UCSD-AML1 (cell line): ENCODE results near the gene GAGE10.
"Not testable (repeated sequence)": the region's sequence is repeated elsewhere in the genome, so short reads cannot be mapped to it uniquely, and the experiment has no call there.

ENCODE experiments used
- DNase-seq: peaks from one replicate; lab custom pipeline; 2025; ENCODE audit not compliant: unreplicated experiment; lab: John Stamatoyannopoulos, UW

Gene GAGE10

GRCh38 chrX:49321737-49322136 lies 18.3 kb downstream of the GAGE10 start, which contains the start of gene GAGE12J:
Gene GAGE12J, plus strand, starts transcription at chrX:49322037. Its CDS starts 1,157 bp downstream, at chrX:49323194.
- not testable (repeated sequence) for DNase-seq

- not testable (repeated sequence) for DNase-seq
Measured at GRCh38 chrX:49322266-49322665, 18.8 kb downstream of the GAGE10 start.

GRCh38 chrX:49323735-49324134 lies 20.3 kb downstream of the GAGE10 start:
- not testable (repeated sequence) for DNase-seq

- not testable (repeated sequence) for DNase-seq
Measured at GRCh38 chrX:49330421-49330820, 27.0 kb downstream of the GAGE10 start.

GRCh38 chrX:49331282-49331681 lies 27.8 kb downstream of the GAGE10 start, which contains the start of gene GAGE13:
Gene GAGE13, plus strand, starts transcription at chrX:49331582. Its CDS starts 1,156 bp downstream, at chrX:49332738.
- not testable (repeated sequence) for DNase-seq

GRCh38 chrX:49331841-49332240 lies 28.4 kb downstream of the GAGE10 start:
- not testable (repeated sequence) for DNase-seq

- DNase-seq, result not testable (repeated sequence)
Measured at GRCh38 chrX:49341449-49341848, 38.0 kb downstream of the GAGE10 start.

- not testable (repeated sequence) for DNase-seq
Measured at GRCh38 chrX:49344496-49345175, 41.2 kb downstream of the GAGE10 start.

- DNase-seq, result not testable (repeated sequence)
Measured at GRCh38 chrX:49345402-49345801, 42.0 kb downstream of the GAGE10 start.

- DNase-seq, result not testable (repeated sequence)
Measured at GRCh38 chrX:49346150-49346549, 42.7 kb downstream of the GAGE10 start.
